SU-DHL-6 (cell line): Measurements from ENCODE around the gene UBE2J2.

Experiments used
- H2AFZ ChIP-seq: fragments of 200-600 bp; sonication (generic); 2 replicates; pipeline ENCODE4 v1.6.1; 2014; ENCODE audit warnings: low read depth, mild to moderate bottlenecking, moderate library complexity, mixed read lengths, antibody characterized with exemption, low read length; ENCODE audit not compliant: severe bottlenecking
- H3F3A ChIP-seq: fragments of 200-600 bp; shearing (Covaris generic); 2 replicates; pipeline ENCODE4 v1.6.0; 2016; ENCODE audit warnings: antibody characterized with exemption, mild to moderate bottlenecking; ENCODE audit not compliant: insufficient read depth
- H3K27ac ChIP-seq: fragments of 200-600 bp; sonication (generic); 2 replicates; pipeline ENCODE4 v1.5.1; 2016; ENCODE audit warnings: low read depth, mild to moderate bottlenecking, low read length, moderate library complexity, mixed read lengths
- H3K27me3 ChIP-seq: fragments of 200-600 bp; sonication (generic), shearing (Covaris generic); 2 replicates; pipeline ENCODE4 v1.6.0; 2014; ENCODE audit warnings: mild to moderate bottlenecking, low read length
- H3K36me3 ChIP-seq: fragments of 200-600 bp; sonication (generic); 2 replicates; pipeline ENCODE4 v1.6.1; 2014; ENCODE audit warnings: mild to moderate bottlenecking, low read length, mixed read lengths
- H3K4me2 ChIP-seq: fragments of 300-600, 200-600 bp; shearing (Covaris generic), sonication (generic); 2 replicates; pipeline ENCODE4 v1.6.0; 2014; ENCODE audit warnings: low read length, low read depth, mild to moderate bottlenecking; ENCODE audit not compliant: poor library complexity, severe bottlenecking
- H3K4me3 ChIP-seq: fragments of 200-600 bp; sonication (generic); 2 replicates; pipeline ENCODE4 v1.5.1; 2014; ENCODE audit warnings: antibody characterized with exemption, low read length, mild to moderate bottlenecking, mixed read lengths; ENCODE audit not compliant: insufficient read depth, poor library complexity, severe bottlenecking
- H3K79me2 ChIP-seq: fragments of 200-600 bp; sonication (generic); 2 replicates; pipeline ENCODE4 v1.6.1; 2014; ENCODE audit warnings: mild to moderate bottlenecking, low read length, moderate library complexity; ENCODE audit not compliant: insufficient read depth
- H3K9ac ChIP-seq: fragments of 200-600 bp; sonication (generic); 2 replicates; pipeline ENCODE4 v1.7.0; 2014; ENCODE audit warnings: mild to moderate bottlenecking, low read length
- H3K9me2 ChIP-seq: fragments of 200-600 bp; sonication (generic); replicated peaks from 2 replicates; pipeline ENCODE4 v1.6.1; 2014; ENCODE audit warnings: low read length; ENCODE audit not compliant: insufficient read depth
- H3K9me3 ChIP-seq: fragments of 200-600 bp; sonication (generic); 2 replicates; pipeline ENCODE4 v1.6.1; 2014; ENCODE audit warnings: low read length, mixed read lengths; ENCODE audit not compliant: insufficient read depth
- H4K20me1 ChIP-seq: fragments of 200-600 bp; sonication (generic); 2 replicates; pipeline ENCODE4 v1.6.1; 2014; ENCODE audit warnings: low read depth, mild to moderate bottlenecking, antibody characterized with exemption, low read length, moderate library complexity, mixed read lengths
- EZH2phosphoT487 ChIP-seq: fragments of 200-600 bp; sonication (generic), shearing (Covaris generic); conservative IDR thresholded peaks from 2 replicates; pipeline ENCODE4 v1.6.1; 2018; ENCODE audit warnings: mild to moderate bottlenecking, antibody characterized with exemption, low read length, moderate library complexity, mixed read lengths
- TF ChIP-seq, protein P1 (sequence below): fragments of 200-600 bp; sonication (generic); IDR thresholded peaks from one replicate; pipeline ENCODE4 v1.5.1; 2017; ENCODE audit warnings: antibody characterized with exemption, mild to moderate bottlenecking, low read length, moderate library complexity; ENCODE audit not compliant: insufficient read depth, poor library complexity, severe bottlenecking

UBE2J2 gene

DNA sequence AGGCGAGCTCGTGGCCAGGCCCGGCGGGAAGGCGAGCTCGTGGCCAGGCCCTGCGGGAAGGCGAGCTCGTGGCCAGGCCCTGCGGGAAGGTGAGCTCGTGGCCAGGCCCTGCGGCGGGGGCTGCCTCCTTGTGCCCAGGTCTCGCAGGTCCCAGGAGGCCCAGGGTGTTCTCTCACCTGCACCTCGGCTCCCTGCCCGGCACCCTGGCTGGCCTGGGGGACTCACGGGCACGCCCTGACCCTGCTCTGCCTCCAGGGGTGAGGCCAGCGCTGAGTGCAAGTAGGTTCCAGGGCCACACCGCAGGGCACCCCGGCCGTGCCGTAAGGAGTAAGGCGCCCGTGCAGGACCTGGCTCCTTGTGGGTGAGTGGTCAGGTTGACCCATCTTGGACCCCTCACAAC, 46.3 kb downstream of the UBE2J2 start:
- H3K36me3 ChIP-seq: no peaks in the 10 kb centered on the region
- H2AFZ ChIP-seq: no peak overlapping the region
- no peak overlapping the region for H3K4me2 ChIP-seq
- no peak overlapping the region for H3K4me3 ChIP-seq
- H4K20me1 ChIP-seq: no peaks in the 10 kb centered on the region
- no peaks in the 10 kb centered on the region for H3K9me2 ChIP-seq
- no peaks in the 10 kb centered on the region for H3K27me3 ChIP-seq
- no peak overlapping the region for H3K9ac ChIP-seq
- H3K9me3 ChIP-seq: no peaks in the 10 kb centered on the region
- H3K79me2 ChIP-seq: peaks cover 42% of the 10 kb centered on the region
- TF ChIP-seq, protein P1, sequence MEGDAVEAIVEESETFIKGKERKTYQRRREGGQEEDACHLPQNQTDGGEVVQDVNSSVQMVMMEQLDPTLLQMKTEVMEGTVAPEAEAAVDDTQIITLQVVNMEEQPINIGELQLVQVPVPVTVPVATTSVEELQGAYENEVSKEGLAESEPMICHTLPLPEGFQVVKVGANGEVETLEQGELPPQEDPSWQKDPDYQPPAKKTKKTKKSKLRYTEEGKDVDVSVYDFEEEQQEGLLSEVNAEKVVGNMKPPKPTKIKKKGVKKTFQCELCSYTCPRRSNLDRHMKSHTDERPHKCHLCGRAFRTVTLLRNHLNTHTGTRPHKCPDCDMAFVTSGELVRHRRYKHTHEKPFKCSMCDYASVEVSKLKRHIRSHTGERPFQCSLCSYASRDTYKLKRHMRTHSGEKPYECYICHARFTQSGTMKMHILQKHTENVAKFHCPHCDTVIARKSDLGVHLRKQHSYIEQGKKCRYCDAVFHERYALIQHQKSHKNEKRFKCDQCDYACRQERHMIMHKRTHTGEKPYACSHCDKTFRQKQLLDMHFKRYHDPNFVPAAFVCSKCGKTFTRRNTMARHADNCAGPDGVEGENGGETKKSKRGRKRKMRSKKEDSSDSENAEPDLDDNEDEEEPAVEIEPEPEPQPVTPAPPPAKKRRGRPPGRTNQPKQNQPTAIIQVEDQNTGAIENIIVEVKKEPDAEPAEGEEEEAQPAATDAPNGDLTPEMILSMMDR: no peak
- no peak for TF ChIP-seq EZH2phosphoT487
- H3K27ac ChIP-seq: no peak overlapping the region
- no peaks in the 10 kb centered on the region for H3F3A ChIP-seq

DNA sequence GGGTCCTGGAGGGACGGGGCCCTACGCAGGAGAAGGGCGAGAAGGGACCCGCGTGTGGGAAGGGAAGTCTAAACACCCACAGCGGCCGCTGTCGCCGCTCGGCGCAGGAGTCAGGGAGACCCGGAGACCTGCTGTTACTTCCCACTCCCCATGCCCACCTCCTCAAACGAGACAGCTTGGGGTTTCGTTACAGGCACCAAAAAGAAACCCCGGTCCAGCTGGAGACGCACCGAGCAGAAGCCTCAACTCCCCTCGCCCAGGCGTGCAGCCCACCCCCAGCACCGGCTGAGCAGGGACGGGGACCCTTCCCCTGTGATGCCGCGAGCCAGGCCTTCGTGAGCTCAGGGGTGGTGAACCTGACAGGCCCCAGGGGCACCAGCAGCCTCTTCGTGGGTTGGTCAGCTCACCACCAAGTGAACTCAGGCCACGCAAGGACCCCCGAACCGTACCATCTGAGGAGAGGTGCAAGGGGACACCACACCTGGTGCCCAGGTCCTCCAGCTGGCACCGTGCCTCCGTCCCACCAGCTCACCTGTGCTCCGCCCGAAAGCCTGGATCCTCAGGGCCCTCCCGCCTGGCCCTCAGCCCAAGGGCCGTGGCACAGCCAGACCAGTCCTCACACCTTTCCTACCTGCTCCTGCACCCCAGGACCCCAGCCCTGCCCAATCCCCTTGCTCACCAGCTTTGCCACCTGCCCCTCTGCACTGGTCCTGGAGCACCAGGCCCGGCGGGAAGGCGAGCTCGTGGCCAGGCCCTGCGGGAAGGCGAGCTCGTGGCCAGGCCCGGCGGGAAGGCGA, 46.9 kb downstream of the UBE2J2 start:
- TF ChIP-seq EZH2phosphoT487: no peak
- TF ChIP-seq, protein P1: no peak
- Histone ChIP-seq H3K9ac (no peak overlapping the region), H2AFZ (no peak overlapping the region), H4K20me1 (no peaks in the 10 kb centered on the region), H3K4me2 (no peak overlapping the region), H3F3A (no peaks in the 10 kb centered on the region), H3K27ac (no peak overlapping the region), H3K9me2 (no peaks in the 10 kb centered on the region), H3K36me3 (no peaks in the 10 kb centered on the region), H3K79me2 (peaks cover 42% of the 10 kb centered on the region), H3K9me3 (no peaks in the 10 kb centered on the region), H3K4me3 (no peak overlapping the region), H3K27me3 (no peaks in the 10 kb centered on the region)

DNA sequence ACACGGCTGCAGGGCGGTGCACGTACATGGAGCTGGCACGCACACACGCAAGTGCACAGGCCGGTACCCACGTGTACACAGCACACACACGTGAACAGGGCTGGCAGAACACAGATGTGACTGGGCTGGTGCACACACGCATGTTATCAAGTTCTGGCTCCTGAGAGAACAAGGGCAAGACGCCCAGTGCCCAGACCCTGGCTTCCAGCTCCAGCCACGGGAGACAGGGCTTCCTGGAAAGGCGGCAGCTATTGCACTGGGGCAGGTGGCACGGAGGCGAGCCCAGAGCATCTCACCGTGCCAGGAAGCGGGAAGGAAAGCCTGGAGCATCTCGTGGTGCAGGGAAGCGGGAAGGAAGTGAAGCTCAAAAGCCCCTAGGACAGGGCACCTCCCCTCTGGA, 47.7 kb downstream of the UBE2J2 start:
- H4K20me1 ChIP-seq: no peaks in the 10 kb centered on the region
- no peak overlapping the region for H3K9ac ChIP-seq
- no peaks in the 10 kb centered on the region for H3K27me3 ChIP-seq
- TF ChIP-seq, protein P1: no peak
- TF ChIP-seq EZH2phosphoT487: no peak
- H3K9me3 ChIP-seq: no peaks in the 10 kb centered on the region
- H3K4me2 ChIP-seq: no peak overlapping the region
- H3K36me3 ChIP-seq: no peaks in the 10 kb centered on the region
- no peak overlapping the region for H3K4me3 ChIP-seq
- no peak overlapping the region for H2AFZ ChIP-seq
- peaks cover 35% of the 10 kb centered on the region for H3K79me2 ChIP-seq
- H3K27ac ChIP-seq: no peak overlapping the region
- no peaks in the 10 kb centered on the region for H3F3A ChIP-seq
- no peaks in the 10 kb centered on the region for H3K9me2 ChIP-seq
